ENCODE results near the gene CHN2.

GRCh38 chr7:29193316-29194205 is 1.0 kb upstream of the CHN2 start:
- TF ChIP-seq CTCF (IDR thresholded peaks at IDR 0.05) (no peak), EZH2 (IDR thresholded peaks at IDR 0.05; ENCODE audit: borderline replicate concordance, insufficient read depth, low read depth, low read length, poor library complexity, severe bottlenecking) (no peak)

Measured in B cell (primary cell).